ENCODE data around the gene ASB8. TPM values are rescaled to one million over a fixed set of nuclear protein-coding genes. Genes with fewer than 3 reads are reported as not detected.
A peak's percentile ranks its signal among the peaks of the same experiment; 100 is the strongest.

ASB8 gene
- total RNA-seq, 1 donor, result 35.5 TPM

DNA sequence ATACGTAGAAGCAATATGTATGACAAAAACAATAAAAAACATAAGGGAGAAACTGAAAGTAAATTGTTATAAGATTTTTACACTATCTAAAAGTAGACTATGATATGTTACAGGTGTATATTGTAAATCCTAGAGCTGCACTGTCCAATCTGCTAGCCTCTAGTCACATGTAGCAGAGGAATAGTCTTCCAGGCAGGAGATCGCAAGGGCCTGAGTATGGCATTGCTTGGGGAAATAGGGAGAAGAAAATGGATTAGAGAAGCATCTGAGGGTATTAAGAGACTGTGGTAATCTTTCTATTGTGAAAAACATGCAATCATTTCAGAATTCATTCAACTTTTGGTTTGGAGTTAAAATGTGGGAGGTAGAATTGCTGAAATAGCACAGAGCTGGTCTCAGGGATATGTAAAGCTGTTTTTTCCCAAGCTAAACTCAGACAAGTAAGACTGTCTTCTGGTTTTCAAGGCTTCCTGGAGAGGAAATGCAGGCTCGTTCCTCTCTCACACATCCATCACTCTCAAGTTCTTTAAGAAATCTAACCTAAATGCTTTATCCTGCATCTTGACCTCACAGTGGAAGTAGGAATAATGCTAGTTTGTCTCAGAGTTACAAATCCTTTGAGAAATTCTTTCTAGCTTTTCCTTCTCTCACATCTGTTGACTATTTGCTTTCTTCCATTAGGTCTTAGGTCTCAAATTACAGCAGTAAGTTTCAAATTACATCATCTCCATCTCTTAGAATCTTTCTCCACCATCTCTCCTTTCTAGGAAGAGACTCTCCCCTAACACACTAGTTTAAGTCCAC lies 18.5 kb upstream of the ASB8 start:
- DNase-seq (ENCODE audit: insufficient read length, low spot score, missing footprints), result no peak

DNA sequence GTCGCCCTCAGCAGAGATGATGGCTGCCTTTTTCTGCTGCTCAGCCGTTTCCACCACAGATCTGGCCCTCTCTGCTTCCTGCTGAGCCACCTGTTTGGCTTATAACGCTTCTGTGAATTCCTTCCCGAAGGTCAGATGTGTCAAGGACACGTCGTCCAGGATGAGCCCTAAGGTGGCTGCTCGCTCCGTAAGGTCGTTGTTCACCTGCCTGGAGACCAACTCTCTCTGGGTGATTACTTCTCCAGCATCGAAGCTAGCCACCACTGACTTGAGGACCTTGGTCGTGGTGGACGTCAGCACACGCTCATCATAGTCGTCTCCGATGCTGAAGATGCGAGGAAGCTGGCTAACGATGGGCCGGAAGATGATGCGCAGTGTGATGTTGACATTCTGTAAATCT lies 11.7 kb upstream of the ASB8 start:
- no peaks in the 10 kb centered on the region for H3K36me3 ChIP-seq (ENCODE audit: insufficient read depth, low read length)

More for the DNA sequence above, 18.5 kb upstream of the ASB8 start:
- H3K4me3 ChIP-seq (ENCODE audit: insufficient read depth, low read length), result no peak overlapping the region
- TF ChIP-seq, protein P1, sequence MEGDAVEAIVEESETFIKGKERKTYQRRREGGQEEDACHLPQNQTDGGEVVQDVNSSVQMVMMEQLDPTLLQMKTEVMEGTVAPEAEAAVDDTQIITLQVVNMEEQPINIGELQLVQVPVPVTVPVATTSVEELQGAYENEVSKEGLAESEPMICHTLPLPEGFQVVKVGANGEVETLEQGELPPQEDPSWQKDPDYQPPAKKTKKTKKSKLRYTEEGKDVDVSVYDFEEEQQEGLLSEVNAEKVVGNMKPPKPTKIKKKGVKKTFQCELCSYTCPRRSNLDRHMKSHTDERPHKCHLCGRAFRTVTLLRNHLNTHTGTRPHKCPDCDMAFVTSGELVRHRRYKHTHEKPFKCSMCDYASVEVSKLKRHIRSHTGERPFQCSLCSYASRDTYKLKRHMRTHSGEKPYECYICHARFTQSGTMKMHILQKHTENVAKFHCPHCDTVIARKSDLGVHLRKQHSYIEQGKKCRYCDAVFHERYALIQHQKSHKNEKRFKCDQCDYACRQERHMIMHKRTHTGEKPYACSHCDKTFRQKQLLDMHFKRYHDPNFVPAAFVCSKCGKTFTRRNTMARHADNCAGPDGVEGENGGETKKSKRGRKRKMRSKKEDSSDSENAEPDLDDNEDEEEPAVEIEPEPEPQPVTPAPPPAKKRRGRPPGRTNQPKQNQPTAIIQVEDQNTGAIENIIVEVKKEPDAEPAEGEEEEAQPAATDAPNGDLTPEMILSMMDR (IDR thresholded peaks at IDR 0.05; ENCODE audit: extremely low read depth, low read depth, low read length), result no peak
- no peak overlapping the region for H2AFZ ChIP-seq (ENCODE audit: low read length)
- H3K36me3 ChIP-seq (ENCODE audit: insufficient read depth, low read length), result no peaks in the 10 kb centered on the region
- H3K9me3 ChIP-seq (ENCODE audit: low read depth, low read length), result no peaks in the 10 kb centered on the region
- H3K27ac ChIP-seq (ENCODE audit: low read depth, low read length), result no peak overlapping the region
- no peaks in the 10 kb centered on the region for H4K20me1 ChIP-seq (ENCODE audit: insufficient read depth, low read length)
- H3K4me2 ChIP-seq (ENCODE audit: insufficient read depth, low read length), result no peak overlapping the region
- H3K79me2 ChIP-seq (ENCODE audit: insufficient read depth, low read length), result no peaks in the 10 kb centered on the region
- peaks cover 36% of the 10 kb centered on the region for H3K27me3 ChIP-seq (ENCODE audit: insufficient read depth, low read length)
- H3K4me1 ChIP-seq (ENCODE audit: insufficient read depth, low read length), result no peaks in the 10 kb centered on the region

DNA sequence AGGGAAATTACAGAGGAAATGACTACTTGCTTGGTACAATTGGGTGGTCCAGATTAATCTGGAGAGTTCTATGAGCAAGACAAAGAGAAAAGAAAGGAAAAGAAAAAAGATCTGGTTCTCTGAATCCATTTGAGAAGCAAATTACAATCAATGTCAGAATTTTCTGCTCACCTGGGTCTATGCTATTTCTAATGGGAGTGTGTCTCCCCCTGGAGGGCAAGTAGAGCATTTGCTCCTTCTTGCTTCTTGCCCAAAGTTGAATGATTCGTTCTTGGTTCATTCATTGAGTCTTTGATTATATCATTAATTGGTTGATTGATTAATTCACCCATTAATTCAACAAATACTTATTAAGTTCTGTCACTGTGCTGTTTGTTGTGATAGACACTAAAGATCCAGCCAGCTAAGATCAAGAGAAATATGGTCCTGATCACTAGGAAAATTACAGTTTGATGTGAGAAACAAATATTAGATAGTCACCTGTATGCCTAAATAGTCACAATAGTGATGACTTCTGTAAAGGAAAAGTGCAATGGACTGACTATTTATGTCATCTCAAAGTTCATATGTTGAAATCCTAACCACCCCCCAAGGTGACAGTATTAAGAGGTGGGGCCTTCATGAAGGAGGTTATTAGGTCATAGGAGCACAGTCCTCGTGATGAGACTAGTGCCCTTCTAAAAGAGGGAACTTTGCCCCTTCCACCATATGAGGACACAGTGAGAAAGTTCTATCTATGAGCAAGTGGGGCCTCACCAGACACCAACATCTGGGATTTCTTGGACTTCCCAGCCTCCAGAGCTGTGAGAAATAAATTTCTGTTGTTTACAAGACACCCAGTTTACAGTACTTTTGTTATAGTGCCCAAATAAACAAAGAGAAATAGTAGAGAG lies 8.0 kb upstream of the ASB8 start:
- Histone ChIP-seq H3K27ac (ENCODE audit: low read depth, low read length) (no peak overlapping the region), H3K4me3 (ENCODE audit: insufficient read depth, low read length) (no peak overlapping the region), H4K20me1 (ENCODE audit: insufficient read depth, low read length) (no peaks in the 10 kb centered on the region), H2AFZ (ENCODE audit: low read length) (no peak overlapping the region), H3K36me3 (ENCODE audit: insufficient read depth, low read length) (no peaks in the 10 kb centered on the region), H3K27me3 (ENCODE audit: insufficient read depth, low read length) (peaks cover 14% of the 10 kb centered on the region), H3K79me2 (ENCODE audit: insufficient read depth, low read length) (no peaks in the 10 kb centered on the region), H3K4me2 (ENCODE audit: insufficient read depth, low read length) (no peak overlapping the region), H3K9me3 (ENCODE audit: low read depth, low read length) (no peaks in the 10 kb centered on the region), H3K4me1 (ENCODE audit: insufficient read depth, low read length) (no peaks in the 10 kb centered on the region)
- DNase-seq (ENCODE audit: insufficient read length, low spot score, missing footprints), result peak; percentile 86
- TF ChIP-seq, protein P1 (IDR thresholded peaks at IDR 0.05; ENCODE audit: extremely low read depth, low read depth, low read length), result peak; percentile 93

More for the DNA sequence above, 11.7 kb upstream of the ASB8 start:
- Histone ChIP-seq H4K20me1 (ENCODE audit: insufficient read depth, low read length) (no peaks in the 10 kb centered on the region), H2AFZ (ENCODE audit: low read length) (no peak overlapping the region), H3K4me3 (ENCODE audit: insufficient read depth, low read length) (no peak overlapping the region), H3K27ac (ENCODE audit: low read depth, low read length) (no peak overlapping the region), H3K27me3 (ENCODE audit: insufficient read depth, low read length) (peaks cover 6% of the 10 kb centered on the region), H3K4me2 (ENCODE audit: insufficient read depth, low read length) (no peak overlapping the region), H3K9me3 (ENCODE audit: low read depth, low read length) (no peaks in the 10 kb centered on the region), H3K79me2 (ENCODE audit: insufficient read depth, low read length) (no peaks in the 10 kb centered on the region), H3K4me1 (ENCODE audit: insufficient read depth, low read length) (no peaks in the 10 kb centered on the region)
- TF ChIP-seq, protein P1 (IDR thresholded peaks at IDR 0.05; ENCODE audit: extremely low read depth, low read depth, low read length), result no peak
- DNase-seq (ENCODE audit: insufficient read length, low spot score, missing footprints), result peak; percentile 62

DNA sequence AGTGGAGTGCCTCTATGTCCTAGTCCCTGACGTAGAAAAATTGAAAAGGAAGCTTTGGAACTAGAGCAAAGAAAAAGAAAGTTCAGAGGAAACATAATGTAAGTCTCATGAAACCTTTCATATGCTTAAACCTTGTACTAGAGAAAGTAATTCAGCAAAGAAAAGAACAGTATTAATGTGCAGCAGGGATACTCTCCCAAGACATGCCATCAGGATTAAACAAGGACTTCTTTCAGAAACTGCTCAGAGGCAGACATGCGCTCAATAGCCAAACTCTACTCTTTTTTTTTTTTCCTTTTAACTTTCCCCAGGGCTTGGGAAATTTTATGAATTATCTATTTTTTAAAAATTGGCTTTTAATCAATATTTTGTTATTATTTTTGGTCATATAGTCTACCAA lies 7.1 kb upstream of the ASB8 start:
- H3K27me3 ChIP-seq (ENCODE audit: insufficient read depth, low read length), result peaks cover 14% of the 10 kb centered on the region
- no peak overlapping the region for H3K27ac ChIP-seq (ENCODE audit: low read depth, low read length)
- DNase-seq (ENCODE audit: insufficient read length, low spot score, missing footprints), result no peak
- TF ChIP-seq, protein P1 (IDR thresholded peaks at IDR 0.05; ENCODE audit: extremely low read depth, low read depth, low read length), result no peak
- no peaks in the 10 kb centered on the region for H3K79me2 ChIP-seq (ENCODE audit: insufficient read depth, low read length)
- no peak overlapping the region for H2AFZ ChIP-seq (ENCODE audit: low read length)
- no peak overlapping the region for H3K4me2 ChIP-seq (ENCODE audit: insufficient read depth, low read length)
- no peaks in the 10 kb centered on the region for H3K36me3 ChIP-seq (ENCODE audit: insufficient read depth, low read length)
- H3K4me1 ChIP-seq (ENCODE audit: insufficient read depth, low read length), result no peaks in the 10 kb centered on the region
- H4K20me1 ChIP-seq (ENCODE audit: insufficient read depth, low read length), result no peaks in the 10 kb centered on the region
- H3K4me3 ChIP-seq (ENCODE audit: insufficient read depth, low read length), result no peak overlapping the region
- no peaks in the 10 kb centered on the region for H3K9me3 ChIP-seq (ENCODE audit: low read depth, low read length)
